ENCODE data around the gene BRD4.

DNA sequence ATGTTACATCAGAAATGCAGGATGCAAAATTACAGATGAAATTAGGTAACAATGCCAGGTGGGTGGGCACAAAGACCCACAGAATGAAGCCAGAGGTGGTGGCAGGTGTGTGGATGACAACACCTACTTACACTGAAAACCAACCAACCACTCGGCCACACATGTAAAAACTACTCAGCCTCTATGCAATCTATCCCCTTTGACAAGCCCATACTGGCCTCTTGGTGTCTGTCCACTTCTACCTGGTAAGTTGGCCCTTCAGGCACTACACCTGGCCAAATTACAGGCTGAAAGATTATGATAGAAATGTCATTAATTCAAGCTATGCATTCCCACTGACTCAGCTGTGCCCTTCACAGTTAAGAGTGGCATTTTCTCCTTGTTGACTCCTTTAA is 50.0 kb downstream of the BRD4 start:
- TF ChIP-seq, protein P1, sequence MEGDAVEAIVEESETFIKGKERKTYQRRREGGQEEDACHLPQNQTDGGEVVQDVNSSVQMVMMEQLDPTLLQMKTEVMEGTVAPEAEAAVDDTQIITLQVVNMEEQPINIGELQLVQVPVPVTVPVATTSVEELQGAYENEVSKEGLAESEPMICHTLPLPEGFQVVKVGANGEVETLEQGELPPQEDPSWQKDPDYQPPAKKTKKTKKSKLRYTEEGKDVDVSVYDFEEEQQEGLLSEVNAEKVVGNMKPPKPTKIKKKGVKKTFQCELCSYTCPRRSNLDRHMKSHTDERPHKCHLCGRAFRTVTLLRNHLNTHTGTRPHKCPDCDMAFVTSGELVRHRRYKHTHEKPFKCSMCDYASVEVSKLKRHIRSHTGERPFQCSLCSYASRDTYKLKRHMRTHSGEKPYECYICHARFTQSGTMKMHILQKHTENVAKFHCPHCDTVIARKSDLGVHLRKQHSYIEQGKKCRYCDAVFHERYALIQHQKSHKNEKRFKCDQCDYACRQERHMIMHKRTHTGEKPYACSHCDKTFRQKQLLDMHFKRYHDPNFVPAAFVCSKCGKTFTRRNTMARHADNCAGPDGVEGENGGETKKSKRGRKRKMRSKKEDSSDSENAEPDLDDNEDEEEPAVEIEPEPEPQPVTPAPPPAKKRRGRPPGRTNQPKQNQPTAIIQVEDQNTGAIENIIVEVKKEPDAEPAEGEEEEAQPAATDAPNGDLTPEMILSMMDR (IDR thresholded peaks at IDR 0.05), result no peak
- no peak for TF ChIP-seq POLR2A (IDR thresholded peaks at IDR 0.05)
